GM12873 (cell line): ENCODE data around the gene MYO18B.

Source experiments
- TF ChIP-seq, protein P1 (sequence below): IDR thresholded peaks from 2 replicates; pipeline ENCODE4 v1.5.1; 2012; ENCODE audit warnings: low read depth, mild to moderate bottlenecking, moderate library complexity, low read length, control low read depth; ENCODE audit not compliant: insufficient read depth; ENCODE audit errors: missing control alignments

Gene MYO18B

DNA sequence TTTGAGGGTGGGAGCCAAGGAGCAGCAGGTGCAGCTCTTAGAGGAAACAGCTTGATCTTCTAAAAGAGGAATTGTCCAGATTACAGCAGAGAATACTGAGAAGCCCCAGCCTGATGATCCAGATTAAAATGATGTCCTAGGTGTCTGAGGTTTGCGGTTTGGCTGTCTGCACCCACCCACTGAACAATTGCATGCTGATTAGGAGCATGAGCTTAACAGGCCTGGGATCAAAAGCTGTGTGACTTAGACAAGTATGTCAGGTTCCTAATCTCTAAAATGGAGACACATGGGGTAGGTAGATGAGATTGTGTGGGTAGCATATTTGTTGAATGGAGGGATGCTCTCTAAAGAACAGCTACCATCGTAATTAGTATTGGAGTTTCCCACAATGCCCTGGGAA is 260.5 kb downstream of the MYO18B start:
- TF ChIP-seq, protein P1, sequence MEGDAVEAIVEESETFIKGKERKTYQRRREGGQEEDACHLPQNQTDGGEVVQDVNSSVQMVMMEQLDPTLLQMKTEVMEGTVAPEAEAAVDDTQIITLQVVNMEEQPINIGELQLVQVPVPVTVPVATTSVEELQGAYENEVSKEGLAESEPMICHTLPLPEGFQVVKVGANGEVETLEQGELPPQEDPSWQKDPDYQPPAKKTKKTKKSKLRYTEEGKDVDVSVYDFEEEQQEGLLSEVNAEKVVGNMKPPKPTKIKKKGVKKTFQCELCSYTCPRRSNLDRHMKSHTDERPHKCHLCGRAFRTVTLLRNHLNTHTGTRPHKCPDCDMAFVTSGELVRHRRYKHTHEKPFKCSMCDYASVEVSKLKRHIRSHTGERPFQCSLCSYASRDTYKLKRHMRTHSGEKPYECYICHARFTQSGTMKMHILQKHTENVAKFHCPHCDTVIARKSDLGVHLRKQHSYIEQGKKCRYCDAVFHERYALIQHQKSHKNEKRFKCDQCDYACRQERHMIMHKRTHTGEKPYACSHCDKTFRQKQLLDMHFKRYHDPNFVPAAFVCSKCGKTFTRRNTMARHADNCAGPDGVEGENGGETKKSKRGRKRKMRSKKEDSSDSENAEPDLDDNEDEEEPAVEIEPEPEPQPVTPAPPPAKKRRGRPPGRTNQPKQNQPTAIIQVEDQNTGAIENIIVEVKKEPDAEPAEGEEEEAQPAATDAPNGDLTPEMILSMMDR, result no peak

DNA sequence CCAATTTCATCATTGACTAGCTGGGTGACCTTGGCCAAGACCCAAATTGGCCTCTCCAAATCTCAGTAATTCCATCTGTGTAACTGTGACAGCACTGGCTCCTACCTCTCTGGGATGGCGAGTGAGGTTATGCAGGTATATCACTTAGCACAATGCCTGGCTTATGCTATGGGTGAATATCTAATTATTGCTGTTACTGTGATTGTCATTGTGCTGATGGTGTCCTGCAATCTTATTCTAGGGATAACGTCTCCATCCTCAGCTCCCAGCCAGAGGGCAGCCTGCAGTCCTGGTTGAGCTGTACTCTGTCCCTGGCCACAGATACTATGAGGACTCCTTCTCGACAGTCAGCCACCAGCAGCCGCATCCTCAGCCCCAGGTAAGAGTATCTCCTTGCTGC is 262.5 kb downstream of the MYO18B start:
- TF ChIP-seq, protein P1, result no peak

DNA sequence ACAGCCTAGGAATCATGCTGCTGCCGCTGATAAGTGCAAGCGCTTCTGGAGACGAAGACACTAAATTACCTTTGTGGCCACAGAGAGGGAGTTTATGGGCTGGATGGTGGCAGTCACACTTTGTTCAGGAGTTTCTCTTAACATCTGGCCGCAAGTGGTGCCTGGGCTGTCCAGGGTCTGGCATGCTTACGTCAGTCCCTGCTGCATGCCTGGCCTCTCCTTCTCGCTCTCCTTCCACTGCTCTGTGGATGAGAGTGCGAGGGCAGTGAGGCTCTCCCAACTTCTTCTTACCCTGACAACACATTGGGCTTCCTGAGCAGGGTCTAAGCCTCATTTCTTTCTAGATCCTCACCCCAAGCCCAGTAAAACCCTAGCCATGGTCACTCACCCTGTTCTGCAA is 266.6 kb downstream of the MYO18B start:
- TF ChIP-seq, protein P1, result no peak

DNA sequence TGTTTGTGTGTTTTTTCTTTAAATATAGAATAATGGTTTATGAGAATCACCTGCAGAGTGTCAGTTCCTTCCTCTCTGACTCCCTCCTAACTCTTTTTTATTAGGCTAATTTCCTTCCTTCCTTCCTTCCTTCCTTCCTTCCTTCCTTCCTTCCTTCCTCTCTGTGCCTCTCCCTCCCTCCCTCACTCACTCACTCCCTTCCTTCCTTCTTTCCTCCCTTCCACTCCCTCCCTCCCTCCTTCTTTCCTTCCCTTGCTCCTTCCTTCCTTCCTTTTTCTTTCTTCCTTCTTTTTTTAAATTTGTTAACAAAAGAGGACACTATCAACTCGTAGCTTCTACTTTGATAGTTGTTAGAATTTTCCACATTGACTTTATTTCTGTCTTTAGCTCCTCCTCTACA is 274.9 kb downstream of the MYO18B start:
- TF ChIP-seq, protein P1, result no peak

DNA sequence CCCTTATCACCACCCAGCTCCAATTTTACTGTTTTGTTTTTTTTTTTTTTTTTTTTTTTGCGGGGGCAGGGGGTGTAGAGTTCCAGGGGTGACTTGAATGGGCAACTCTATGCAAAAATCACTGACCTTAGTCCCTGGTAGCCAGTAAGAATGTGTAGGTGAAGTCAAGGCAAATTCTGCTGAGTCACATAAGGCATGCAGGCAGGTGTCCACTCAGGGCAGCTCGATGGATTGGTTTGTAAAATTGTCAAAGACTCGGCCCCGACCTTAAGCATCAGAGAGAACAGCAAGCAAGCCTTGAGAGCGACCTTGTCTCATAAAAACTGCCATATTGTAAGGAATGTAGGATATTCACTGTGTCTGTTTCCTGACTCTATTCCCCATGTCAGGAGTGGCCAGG is 275.9 kb downstream of the MYO18B start:
- TF ChIP-seq, protein P1, result no peak

DNA sequence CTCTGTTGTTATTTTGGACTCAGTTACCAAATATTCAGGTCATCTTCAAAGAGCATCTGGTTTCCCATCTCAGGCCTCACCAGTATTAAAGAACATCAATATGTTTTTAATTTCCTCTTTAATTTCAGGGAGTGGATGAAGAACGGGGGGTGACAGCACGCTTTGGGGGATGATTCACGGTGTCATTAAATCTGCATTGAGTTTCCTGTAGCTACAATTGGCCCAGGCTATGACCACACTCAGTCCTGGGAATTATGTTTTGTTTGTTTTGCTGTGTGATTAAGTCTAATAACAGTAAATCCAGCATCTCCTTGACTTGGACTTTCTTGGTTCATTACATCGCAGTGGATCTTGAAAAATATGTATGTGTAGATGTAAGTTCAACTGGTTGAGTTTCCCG is 277.6 kb downstream of the MYO18B start:
- TF ChIP-seq, protein P1, result no peak

DNA sequence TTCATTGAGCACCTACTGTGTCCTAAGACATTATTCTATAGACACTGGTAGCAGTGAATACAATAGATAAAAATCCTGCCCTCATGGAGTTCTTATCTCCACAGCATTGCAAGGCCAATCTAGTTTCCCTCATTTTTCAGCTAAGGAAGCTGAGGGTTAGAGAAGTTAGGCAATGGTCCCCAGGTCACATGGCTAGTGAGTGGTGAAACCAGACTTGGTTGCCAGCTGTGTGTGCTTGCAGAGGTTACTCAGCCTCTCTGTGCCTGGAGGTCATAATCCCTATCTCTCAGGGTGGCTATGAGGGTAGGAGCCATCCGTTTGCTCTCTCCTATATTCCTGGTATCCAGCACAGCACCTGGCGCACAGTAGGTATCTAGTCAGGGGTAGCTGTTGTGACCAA is 279.5 kb downstream of the MYO18B start:
- TF ChIP-seq, protein P1, result no peak
